Renal cortex interstitium (tissue), 11 donors: ENCODE results near the gene POLR2J2. TPM values are rescaled to one million over a fixed set of nuclear protein-coding genes. Genes with fewer than 3 reads are reported as not detected.
"Not testable (repeated sequence)": the region's sequence is repeated elsewhere in the genome, so short reads cannot be mapped to it uniquely, and the experiment has no call there.

ENCODE experiments used
- DNase-seq, 11 donors: peaks; one replicate each; pipeline ENCODE4 v3.0.0-alpha.2; 2013; ENCODE audit warnings: low read depth in 9 of 11, low spot score in 4 of 11; ENCODE audit errors: extremely low read depth in 1 of 11
- polyA plus RNA-seq, 3 donors: library from polyadenylated mRNA; unstranded; fragments of 120-200 nt; gene quantifications; one replicate each; pipeline ENCODE4 v1.2.1, GENCODE V29; 2013; ENCODE audit not compliant: insufficient read length in 3 of 3

Gene POLR2J2
- polyA plus RNA-seq, 3 donors, result 1.1 to 1.7 (median 1.6) TPM

DNA sequence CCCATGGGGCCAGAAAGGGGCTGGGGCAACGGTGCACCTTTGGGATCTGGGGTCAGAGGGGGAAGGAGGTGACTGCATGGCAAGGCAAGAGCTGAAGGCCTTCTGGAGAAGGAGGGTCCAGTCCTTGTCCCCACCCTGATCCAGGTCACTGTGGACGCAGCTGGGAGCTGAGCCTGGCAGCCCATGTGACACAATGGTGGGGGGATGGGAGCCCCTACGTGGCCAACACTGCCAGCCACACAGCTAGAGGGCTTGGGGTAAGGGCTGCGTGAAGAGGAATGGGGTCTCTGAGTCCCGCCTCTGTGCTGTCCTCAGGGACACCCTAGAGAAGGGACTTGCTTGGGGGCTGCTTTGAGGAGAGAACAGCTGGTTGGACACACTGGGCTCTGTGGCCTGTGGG lies 9.3 kb upstream of the POLR2J2 start:
- DNase-seq, result not testable (repeated sequence)

DNA sequence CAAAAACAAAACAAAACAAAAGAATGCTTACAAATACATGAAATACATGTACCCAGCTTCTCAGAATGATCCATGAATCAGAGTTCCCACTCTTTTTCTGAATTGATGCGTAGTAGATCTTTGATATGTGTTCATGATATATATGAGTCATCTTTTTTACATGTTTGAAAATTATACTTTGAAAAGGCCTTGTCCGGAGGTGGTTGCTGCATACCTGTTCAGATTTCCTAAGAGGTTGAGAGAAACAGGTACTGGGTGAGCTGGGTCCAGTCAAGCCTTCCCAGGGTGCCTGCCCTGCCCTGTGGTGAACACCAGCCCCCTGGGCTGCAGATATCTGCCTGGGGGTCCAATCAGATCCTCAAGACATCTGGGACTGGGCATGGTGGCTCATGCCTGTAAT lies 4.1 kb upstream of the POLR2J2 start:
- not testable (repeated sequence) for DNase-seq

DNA sequence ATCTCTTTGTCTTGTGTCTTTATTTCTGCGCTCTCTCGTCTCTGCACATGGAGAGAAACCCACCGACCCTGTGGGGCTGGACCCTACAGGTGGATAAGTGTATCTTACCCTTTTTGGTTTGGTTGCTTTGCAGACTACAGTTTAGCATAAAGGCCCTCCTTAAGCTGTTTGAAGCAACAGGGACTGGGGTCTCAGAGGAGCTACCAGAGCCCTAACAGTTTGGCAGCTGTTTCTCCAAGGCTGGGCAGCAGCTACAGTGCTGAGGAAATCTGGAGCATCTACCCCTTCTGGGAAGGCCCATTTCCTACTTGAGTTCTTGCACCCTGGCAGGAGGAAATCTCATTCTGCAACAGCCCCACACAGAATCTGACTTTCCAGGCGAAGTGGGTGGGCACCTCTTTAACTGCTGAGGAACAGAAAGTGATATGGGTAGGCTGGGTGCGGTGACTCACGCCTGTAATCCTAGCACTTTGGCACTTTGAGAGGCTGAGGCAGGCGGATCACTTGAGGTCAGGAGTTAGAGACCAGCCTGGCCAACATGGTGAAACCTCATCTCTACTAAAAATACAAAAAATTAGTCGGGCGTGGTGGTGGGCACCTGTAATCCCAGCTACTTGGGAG lies 2.1 kb upstream of the POLR2J2 start:
- not testable (repeated sequence) for DNase-seq

DNA sequence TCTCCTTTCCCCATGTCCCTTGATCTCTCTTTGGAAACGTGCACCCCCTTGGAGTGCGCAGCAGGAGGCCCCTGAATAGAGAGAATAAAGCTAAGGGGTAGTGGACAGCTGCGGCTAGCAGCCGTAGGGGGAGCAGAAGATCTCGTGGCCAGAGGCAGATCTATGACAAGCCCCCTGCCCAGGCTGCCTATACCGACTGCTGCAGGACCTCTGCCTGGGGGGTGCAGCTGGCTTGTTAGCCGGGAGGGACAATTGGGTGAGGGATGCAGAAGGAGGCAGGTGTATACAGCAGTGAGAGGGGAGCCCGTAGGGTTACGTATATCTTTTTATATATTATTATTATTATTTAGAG lies 469 bp upstream of the POLR2J2 start:
- DNase-seq, result not testable (repeated sequence)

DNA sequence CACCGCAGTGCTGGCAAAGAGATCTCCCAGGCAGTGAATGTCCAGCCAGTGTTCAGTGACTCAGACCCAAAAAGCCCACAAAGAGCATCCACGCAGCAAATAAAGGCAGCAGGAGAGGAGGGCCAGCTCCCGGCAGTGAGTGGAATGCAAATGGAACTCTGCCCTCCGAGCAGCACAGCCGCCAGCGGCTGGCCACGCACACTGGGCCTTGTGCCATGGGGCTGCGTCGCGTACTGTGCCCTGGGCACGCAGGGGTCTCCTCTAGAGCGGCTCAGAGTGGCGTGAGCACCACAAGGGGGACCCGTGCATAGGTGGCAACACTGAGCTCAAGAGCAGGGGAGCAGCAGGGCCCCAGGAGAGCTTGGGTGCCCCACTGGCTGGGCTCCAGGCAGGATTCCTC lies 3.9 kb downstream of the POLR2J2 start:
- DNase-seq, result not testable (repeated sequence)

DNA sequence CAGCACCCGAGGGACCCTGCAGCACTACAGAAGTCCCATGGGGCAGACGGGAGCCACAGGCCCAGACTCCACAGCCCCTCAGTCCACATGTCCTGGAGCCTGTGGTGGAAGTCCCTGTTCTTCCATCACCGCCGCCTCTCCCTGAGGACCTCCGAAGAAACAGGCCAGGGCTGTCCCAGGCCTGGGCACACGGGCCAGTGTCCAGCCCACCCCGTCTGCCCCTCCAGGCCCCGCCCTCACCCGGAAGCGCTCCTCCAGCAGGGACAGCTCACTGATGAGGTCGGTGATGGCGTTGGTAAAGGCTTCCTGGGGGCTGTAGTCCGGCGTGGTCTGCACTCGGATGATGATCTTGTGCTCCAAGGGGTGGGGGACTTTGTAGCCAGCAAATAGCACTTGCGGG lies 4.6 kb downstream of the POLR2J2 start:
- not testable (repeated sequence) for DNase-seq

DNA sequence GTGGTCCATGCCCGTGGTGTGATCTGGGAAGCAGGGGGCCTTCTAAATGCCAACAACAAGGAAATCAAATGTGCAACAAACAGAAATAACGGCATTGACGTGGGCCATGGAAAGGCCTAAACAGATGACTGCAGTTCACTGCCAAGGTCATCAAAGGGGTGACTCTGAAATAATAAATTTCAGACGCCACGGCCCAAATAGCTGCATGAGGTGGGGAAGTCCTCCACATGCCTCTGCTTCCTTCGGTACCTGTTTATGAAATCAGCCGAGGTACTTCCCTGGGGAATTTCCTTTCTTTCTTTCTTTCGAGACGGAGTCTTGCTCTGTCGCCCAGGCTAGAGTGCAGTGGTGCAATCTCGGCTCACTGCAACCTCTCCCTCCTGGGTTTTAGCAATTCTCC lies 6.7 kb downstream of the POLR2J2 start:
- DNase-seq, result not testable (repeated sequence)

DNA sequence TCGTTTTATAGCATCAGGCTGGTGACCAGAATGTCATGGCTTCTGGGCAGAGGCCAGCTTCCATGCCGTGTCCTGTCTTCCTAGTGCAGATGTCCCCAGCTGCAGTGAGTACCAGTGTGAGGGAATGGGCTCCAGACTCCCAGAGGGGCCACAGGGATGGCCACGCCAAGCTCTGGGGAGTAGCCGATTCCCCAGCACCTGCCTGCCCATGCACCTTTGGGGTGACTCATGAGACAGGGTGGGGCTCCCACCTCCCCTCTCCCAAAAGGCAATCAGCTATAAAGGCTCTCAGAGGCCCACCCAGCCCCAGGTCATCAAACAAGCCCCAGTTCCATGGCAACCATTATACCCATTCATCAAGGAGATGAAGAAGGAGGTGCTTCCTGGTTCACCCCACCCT lies 21.5 kb downstream of the POLR2J2 start, which contains the start of gene SPDYE2B:
Gene SPDYE2B (plus strand): TSS at position 396 of the 400 bp plus-strand sequence. CDS start 2,030 bp downstream, outside the sequence.
- not testable (repeated sequence) for DNase-seq

DNA sequence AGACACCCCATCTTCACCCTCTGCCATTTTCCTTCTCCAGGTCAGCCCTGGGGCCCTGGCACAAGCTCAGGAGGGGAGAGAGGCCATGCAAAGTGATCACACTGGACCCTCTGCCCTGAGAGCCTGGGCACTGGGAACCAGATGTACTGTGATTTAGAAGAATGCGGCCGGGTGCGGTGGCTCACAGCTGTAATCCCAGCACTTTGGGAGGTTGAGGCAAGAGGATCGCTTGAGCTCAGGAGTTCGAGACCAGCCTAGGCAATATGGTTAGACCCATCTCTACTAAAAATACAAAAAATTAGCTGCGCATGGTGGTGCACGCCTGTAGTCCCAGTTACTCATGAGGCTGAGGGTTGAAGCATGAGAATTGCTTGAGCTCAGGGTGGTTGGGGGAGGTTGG lies 23.6 kb downstream of the POLR2J2 start:
- DNase-seq, result not testable (repeated sequence)

DNA sequence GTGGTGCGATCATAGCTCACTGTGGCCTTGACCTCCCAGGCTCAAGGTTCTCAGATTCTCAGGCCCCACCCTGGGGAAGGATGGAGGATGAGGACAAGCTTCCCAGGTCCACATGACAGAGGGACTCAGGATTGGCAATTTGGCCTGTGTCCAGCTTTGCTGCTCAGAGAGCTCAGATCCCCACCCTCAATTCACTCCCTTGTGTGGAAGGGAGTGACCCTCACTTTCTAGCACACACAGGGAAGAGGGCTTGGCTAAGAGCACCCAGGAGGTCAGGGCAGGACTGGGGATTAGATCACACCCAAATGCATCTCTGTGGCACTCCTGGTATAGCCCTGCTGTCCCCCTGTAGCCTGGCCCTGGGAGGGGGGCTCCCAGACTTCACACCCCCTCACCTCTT lies 28.1 kb downstream of the POLR2J2 start:
- not testable (repeated sequence) for DNase-seq

DNA sequence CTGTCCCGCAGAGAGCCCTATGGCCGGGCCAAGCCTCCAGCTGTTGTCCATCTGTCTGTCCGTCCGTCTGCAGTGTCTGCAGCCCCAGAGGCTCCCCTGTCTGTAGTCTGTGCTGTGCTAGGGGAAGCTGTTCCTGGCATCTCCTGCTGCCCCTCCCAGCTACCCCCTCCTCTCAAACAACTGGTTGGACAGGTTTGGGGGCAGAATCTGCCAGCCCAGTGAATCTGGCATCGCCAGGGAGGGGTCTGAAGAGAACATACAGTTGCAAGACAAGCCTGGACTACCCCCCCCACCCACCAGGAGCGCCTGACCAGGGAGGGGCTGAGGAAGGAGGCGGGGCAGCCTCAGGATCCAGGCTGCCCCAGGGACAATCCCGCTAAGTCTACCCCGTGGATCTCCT lies 28.8 kb downstream of the POLR2J2 start, which contains the start of gene UPK3BL1:
Gene UPK3BL1 (minus strand): TSS at position 101 of the 400 bp plus-strand sequence. CDS start 50 bp downstream, at position 51.
- DNase-seq, result not testable (repeated sequence)

DNA sequence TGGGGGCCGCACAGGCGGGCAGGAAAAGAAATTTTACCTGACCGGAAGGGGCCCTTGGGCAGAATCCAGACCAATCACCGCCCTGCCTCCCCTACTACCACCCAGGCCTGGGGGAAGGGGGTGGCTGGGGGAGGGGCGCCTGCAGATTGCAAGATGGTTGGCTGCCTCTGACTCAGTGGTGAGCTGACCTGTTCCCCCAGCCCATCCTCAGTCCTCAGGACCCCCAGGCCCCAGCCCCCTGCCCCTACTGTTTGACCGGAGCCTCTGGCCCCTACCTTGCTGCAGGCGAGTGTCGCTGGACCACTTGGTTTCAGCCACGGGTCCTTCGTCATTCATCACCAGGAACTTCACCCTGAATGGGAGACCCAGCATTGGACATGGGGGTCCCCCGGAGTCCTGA lies 32.6 kb downstream of the POLR2J2 start:
- DNase-seq, result not testable (repeated sequence)

DNA sequence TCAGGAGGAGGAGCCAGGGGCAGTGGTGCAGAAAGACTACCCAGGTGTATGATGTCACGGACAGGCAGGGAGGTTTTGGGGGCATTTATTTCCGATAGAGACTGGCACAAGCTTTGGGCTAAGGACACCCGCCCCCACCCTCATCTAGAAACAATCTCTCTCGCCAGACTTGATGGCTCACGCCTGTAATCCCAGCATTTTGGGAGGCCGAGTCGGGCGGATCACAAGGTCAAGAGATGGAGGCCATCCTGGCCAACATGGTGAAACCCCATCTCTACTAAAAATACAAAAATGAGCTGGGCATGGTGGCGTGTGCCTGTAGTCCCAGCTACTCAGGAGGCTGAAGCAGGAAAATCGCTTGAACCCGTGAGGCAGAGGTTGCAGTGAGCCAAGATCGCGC lies 34.5 kb downstream of the POLR2J2 start:
- DNase-seq, result not testable (repeated sequence)

DNA sequence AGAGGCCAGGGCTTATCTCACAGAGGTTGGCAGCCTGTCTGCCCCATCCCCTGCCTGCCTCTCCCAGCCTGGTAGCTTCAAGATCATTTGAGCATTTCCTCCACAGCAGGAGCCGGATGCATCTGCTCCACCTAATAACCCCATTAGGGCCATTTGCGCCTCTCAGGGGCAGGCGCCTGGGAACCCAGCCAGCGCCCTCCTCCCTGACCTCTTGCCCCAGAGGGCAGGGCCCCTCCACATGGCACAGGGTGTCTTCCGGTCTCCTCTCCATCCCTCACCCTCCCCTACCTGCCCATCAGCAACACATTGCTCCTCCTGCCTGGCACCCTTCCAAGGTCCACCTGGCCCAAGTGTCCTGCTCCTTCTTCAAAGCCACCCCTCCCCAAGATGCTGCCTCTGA lies 36.1 kb downstream of the POLR2J2 start:
- DNase-seq, result not testable (repeated sequence)

DNA sequence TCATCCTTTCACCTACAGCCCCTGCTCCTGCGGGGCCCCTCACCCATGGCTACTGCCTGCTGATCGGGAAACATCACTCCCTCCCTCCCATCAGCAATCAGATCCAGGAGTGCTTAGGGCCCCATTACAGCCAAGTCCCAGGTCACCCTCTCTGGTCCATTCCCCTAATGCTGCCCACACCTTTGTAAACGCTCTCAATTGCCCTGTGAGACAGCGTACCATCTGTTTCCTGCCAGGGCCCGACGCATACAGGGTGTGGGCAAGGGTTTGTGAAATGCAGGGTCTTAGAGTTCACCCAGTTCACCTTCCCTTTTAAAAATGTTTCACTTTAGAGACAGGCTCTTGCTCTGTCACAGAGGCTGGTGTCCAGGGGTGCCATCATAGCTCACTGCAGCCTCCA lies 37.2 kb downstream of the POLR2J2 start:
- DNase-seq, result not testable (repeated sequence)

DNA sequence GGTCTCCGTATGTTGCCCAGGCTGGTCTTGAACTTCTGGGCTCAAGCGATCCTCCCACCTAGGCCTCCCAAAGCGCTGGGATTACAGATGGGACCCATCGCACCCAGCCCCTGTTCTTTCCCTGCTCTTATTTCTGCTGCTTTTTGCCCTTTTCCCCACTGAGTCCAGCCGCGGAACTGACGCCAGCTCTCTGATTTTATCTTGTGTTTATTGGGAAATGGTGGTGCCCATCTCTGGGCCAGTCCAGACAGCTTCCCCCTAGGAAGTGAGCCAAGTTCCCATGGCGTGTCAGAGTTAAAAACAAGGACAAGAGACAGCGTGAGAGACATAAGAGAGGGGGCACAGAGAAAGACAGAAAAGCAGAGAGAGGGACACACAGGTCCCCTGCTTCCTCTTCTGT lies 40.8 kb downstream of the POLR2J2 start:
- DNase-seq, result not testable (repeated sequence)

DNA sequence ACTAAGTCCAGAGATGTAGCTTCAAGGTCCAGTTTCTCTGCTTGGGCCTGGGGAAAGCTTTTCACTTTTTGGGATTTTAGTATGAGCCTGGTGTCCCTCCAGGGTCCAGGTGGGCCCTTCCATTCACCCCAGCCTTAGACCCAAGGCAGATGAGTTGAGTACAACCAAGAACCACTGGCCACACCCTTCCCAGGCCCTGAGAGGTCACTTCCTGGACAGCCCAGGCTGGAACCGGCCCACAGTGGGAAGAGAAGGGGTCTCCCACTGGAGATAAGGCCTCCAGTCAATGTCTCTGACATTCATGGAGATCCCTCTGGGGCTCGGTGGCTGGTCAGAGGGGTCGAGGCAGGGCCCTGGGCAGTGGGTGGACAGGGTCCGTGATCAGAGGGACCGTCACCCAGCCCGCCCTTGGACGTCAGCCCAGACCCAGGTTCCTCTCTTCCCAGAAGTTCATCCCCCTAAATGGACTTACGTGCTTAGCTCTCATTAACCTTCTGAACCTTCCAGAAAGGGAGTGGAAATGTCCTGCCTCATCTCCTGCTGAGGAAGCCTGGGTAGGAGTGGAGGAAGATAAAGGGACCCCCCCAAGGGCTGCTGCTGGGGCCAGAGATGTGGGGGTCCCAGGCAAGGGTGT lies 44.1 kb downstream of the POLR2J2 start:
- DNase-seq, result not testable (repeated sequence)

DNA sequence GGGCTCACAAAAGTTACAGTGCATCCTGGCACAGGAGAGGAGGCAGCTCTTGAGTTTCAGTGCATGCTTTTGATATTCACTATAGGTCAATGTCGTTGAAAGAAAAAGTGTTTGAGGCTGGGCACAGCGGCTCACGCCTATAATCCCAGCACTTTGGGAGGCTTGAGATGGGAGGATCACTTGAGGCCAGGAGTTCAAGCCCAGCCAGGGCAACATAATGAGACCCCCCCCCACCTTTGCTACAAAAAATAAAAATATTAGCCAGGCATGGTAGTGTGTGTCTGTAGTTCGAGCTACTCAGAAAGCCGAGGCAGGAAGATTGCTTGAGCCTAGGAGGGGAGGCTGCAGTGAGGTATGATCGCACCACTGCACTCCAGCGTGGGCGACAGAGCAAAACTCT lies 53.3 kb downstream of the POLR2J2 start:
- not testable (repeated sequence) for DNase-seq

DNA sequence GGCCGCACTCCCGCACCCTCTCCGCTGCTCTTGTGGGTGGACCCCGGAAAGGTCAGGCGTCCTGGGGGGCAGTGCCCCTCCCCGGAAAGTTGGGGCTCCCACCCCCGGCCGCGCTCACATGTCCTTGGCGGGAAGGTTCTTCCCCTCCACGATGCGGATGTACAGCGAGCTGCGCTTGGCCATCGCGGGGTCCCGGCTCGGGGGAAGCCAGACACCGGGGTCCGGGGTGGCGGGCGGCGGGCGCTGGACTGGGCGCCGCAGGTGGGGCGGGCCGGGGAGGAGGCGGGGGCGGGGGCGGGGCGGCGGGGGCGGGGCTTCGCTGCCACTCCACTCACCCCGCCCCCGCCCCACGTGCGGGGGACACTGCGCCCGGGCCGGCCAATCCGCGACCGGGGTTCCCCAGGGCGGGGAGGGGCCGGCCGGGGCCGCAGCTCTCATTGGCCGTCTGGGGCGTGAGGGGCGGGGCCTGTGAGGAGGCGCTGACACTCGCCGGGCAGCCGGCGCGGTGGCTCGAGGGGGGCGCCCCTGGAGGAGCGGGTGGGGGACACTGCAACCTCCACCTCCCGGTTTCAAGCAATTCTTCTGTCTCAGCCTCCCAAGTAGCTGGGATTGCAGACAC lies 54.8 kb downstream of the POLR2J2 start, which contains the start of gene RASA4:
Gene RASA4 (minus strand): TSS at position 250 of the 619 bp plus-strand sequence. CDS start 67 bp downstream, at position 183.
- peak in 4 of 11 donors; percentile 2 to 15 (median 9) for DNase-seq
